Choroid plexus epithelial cell (primary cell): ENCODE data around the gene LMOD1.
A peak's percentile ranks its signal among the peaks of the same experiment; 100 is the strongest.
"Not testable (repeated sequence)": the region's sequence is repeated elsewhere in the genome, so short reads cannot be mapped to it uniquely, and the experiment has no call there.

Experiments used
- DNase-seq: peaks from one replicate; pipeline ENCODE4 v3.0.0-alpha.2; 2010; ENCODE audit warnings: low read depth
- H3K4me3 ChIP-seq: 2 replicates; pipeline ENCODE4 v1.5.1; 2011; ENCODE audit warnings: low read depth, mild to moderate bottlenecking, control low read depth, low read length, moderate library complexity
- TF ChIP-seq, protein P1 (sequence below): conservative IDR thresholded peaks from 2 replicates; pipeline ENCODE4 v1.5.1; 2011; ENCODE audit warnings: low read depth, mild to moderate bottlenecking, control low read depth, inconsistent platforms, low read length, moderate library complexity

LMOD1 gene

DNA sequence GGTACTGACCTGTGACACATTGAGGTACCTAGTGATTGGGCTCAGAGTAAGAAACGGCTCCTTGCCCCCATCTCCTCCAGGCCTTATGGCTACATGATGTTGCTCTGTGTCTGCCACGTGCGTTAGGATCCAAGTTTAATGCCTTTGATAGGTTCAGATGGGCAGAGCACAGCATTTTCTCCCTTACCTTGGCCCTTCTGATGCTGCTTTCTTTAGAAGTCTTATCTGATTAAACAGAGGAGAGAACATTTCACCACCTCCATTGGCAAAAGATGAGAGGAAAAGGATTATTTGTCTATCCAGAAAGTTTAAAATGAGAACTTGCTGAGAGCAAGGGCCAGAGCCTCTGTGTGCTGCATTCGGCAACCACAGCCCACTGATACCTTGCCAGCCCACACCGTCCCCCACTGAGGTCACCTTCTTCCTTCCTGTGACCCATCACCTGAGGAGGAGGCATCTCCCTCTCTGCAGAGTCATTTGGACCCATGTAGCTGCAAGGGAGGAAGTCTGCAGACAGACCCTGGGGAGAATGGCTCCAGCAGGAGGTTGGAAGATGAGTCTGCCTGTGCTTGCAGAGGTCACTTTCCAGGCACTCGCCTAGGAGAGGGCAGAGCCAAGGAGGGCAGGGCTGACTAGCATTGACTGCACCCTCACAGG lies 41.0 kb downstream of the LMOD1 start:
- no peak for DNase-seq
- TF ChIP-seq, protein P1, sequence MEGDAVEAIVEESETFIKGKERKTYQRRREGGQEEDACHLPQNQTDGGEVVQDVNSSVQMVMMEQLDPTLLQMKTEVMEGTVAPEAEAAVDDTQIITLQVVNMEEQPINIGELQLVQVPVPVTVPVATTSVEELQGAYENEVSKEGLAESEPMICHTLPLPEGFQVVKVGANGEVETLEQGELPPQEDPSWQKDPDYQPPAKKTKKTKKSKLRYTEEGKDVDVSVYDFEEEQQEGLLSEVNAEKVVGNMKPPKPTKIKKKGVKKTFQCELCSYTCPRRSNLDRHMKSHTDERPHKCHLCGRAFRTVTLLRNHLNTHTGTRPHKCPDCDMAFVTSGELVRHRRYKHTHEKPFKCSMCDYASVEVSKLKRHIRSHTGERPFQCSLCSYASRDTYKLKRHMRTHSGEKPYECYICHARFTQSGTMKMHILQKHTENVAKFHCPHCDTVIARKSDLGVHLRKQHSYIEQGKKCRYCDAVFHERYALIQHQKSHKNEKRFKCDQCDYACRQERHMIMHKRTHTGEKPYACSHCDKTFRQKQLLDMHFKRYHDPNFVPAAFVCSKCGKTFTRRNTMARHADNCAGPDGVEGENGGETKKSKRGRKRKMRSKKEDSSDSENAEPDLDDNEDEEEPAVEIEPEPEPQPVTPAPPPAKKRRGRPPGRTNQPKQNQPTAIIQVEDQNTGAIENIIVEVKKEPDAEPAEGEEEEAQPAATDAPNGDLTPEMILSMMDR: no peak
- H3K4me3 ChIP-seq: no peak overlapping the region

DNA sequence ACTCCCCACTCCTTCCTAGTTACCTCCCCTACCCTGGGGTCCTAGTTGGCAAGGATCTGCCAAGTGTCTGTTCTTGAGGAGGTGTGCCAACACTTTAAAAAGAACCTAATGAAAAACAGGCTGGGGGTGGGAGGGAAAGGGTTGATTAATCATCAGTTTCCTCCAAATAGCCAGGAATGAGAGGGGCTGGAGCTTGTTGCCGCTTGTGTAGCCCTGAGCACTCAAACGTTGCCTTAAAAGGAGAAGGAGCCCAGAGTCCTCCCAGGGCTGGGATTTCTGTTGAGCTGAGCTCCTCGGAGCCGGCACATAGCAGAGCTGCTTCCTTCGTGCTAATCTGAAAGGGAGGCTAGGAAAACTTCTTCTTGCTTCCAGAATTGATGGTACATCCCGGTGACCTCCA lies 41.8 kb downstream of the LMOD1 start:
- TF ChIP-seq, protein P1: no peak
- H3K4me3 ChIP-seq: no peak overlapping the region
- DNase-seq: peak; percentile 93

DNA sequence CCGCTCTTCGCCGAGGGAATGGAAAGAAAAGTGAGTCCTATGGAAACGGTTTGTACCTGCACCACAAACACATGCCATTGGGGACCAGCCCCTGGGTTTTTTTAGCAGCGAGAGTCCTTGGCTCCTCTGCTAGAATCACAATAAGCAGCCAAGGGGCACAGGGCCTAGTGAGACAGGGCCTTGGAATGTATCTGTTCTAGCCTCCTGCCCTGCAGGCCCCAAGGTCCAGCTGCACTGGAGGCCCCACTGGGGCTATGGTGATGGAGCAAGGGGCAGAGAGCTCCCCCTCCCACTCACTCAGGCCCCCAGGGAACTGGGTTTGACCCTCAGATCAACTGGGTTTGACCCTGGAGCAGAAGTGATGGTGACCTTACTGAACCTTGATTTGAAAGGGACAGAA lies 43.2 kb downstream of the LMOD1 start:
- TF ChIP-seq, protein P1: no peak
- no peak overlapping the region for H3K4me3 ChIP-seq
- DNase-seq: peak; percentile 60

DNA sequence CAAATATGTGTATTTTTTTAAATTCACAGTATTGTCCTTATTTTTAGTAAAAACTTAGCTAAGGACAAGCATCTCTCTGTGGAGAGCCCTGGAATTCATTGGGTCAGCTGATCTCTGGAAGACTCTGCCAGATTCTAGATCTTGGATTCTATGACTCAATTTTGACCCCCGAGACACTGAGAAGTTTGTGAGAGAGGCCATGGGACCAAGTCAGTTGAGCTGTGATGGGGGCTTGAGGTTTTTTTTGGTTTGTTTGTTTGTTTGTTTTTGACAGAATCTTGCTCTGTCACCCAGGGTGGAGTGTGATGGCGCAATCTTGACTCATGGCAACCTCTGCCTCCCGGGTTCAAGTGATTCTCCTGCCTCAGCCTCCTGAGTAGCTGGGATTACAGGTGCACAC lies 44.1 kb downstream of the LMOD1 start:
- H3K4me3 ChIP-seq: no peak overlapping the region
- TF ChIP-seq, protein P1: no peak
- peak; percentile 61 for DNase-seq

DNA sequence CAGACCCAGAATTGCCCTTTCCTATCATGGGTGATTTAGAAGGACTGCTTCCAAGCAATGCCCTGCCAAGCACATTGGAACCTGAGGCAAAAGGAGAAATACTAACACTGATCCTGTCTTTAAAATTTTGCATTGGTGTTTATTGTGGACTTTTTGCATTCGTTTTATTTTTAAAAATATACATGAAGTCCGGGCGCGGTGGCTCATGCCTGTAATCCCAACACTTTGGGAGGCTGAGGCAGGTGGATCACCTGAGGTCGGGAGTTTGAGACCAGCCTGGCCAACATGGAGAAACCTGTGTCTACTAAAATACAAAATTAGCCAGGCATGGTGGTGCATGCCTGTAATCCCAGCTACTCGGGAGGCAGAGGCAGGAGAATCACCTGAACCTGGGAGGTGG lies 45.3 kb downstream of the LMOD1 start:
- not testable (repeated sequence) for DNase-seq, H3K4me3 ChIP-seq

DNA sequence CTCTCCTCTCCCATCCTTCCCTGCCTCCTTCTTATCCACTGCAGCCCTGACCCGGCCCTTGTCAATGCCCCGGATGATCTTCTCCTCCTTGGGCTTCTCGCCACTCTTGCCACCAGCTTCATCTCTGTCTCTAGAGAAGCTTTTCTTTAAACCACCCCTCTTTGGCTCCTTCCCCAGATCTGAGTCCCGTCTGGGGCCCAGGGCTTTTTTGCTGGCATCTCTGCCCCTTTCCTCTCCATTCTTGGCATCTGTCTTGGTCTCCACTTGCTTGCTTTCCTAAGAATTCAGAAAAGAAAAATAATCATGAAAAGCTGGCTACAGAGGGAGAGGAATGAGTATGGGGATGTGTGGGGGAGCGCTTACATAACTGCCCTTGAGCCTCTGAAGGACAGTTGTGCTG lies 45.9 kb downstream of the LMOD1 start:
- no peak overlapping the region for H3K4me3 ChIP-seq
- no peak for DNase-seq
- TF ChIP-seq, protein P1: no peak

DNA sequence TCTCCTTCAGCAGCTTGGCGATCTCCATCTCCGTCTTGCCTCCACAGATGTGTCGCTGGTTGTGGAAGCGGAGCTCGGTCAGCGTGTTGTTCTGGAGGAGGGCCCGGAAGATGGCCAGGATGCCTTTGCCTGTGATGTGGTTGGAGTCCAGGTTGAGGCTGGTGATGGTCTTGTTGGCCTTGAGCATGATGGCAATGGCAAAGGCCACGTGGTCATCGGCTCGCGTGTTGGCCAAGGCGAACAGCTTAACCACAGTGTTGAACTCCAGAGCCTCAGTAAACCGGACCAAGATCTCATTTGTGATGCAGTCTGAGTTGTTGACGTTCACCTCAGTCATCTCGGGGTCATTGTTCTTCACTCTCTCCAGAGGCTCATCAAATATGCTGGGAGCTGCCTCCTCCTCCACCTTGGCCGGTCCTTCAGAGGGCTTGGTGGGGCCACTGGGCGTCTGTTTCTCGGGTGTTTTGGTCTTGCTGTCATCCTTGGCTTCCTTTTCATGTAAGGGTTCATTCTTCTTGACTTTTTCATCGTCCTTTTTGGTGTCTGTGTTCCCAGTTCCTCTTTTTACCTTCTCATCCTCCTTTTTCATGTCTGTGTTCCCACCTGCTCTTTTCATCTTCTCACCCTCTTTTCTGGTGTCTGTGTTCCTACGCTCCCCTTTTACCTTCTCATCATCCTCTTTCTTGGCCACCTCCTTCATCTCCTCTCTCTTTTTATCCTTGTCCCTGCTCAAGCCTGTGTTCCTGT lies 46.5 kb downstream of the LMOD1 start:
- no peak for DNase-seq
- TF ChIP-seq, protein P1: no peak
- H3K4me3 ChIP-seq: no peak overlapping the region
